Activated effector memory CD4-positive, alpha-beta T cell treated with anti-CD3 and anti-CD28 coated beads, Interleukin-2, amount 50 U/mL, for 16 hours (primary cell): Measurements from ENCODE around the gene BTBD8.

Experiments
- DNase-seq: peaks from one replicate; pipeline ENCODE4 v3.0.0-alpha.2; 2020

BTBD8 gene

GRCh38 chr1:92194511-92194910, 114.4 kb downstream of the BTBD8 start:
- no peak for DNase-seq

- DNase-seq: no peak
Measured at GRCh38 chr1:92201973-92202372, 121.8 kb downstream of the BTBD8 start.

GRCh38 chr1:92203105-92203504, 123.0 kb downstream of the BTBD8 start:
- DNase-seq: no peak

- DNase-seq: no peak
Measured at GRCh38 chr1:92210701-92211100, 130.6 kb downstream of the BTBD8 start.

DNA sequence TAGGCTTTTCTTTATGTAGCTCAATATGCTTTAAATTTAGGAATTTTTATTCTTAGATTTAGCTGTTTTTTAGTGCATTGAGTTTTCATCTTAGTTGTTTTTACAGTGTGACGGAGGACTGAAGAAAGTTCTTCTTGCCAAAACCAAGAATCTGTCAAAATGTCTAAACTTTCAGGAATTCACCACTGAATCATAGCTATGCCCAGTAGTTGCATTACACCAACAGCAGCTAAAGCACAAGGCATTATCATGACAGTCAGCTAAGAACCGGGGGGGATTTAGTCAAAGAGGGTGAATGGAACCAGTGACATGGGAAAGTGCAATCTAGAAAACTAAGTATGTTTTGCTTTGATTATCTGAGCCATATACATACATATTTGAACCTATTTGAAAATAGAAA, 131.0 kb downstream of the BTBD8 start:
- no peak for DNase-seq

DNA sequence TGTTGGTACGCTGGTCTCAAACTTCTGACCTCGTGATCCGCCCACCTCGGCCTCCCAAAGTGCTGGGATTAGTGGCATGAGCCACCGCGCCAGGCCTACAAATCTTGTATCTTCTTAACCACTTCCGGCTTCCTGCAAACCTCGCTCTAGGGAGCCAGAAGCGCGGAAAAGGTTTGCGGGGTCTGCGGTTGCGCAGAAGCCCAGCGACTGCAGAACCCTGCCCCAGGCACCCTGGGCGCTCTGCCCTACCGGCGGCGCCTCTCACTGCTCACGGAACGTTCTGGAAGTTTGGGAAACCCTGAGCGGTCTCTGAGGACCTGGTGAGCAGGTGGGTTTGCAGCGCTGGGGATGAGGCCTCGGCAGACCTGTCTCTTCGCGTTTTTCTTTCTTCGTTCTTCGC, 137.6 kb downstream of the BTBD8 start, which contains the start of gene C1orf146:
Gene C1orf146 (plus strand): TSS at position 195 of the 400 bp plus-strand sequence. CDS start 13,506 bp downstream, outside the sequence.
- DNase-seq: no peak

DNA sequence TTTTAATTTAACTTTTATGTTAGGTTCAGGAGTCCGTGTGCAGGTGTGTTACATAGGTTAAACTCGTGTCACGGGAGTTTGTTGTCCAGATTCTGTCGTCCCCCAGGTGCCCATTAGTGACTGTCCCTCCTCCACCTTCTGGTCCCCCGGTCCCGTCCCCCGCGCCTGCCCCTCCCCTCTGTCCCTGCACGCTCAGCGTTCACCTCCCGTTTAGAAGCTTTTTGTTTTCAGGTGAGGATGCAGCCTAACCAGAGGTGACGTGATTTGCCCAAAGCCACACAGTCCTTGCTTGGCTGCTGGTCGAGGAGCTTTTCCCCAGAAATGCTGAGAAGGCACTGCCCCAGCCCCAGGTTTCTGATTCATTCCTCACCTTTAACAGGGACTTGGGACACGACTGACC, 138.4 kb downstream of the BTBD8 start:
- no peak for DNase-seq

DNA sequence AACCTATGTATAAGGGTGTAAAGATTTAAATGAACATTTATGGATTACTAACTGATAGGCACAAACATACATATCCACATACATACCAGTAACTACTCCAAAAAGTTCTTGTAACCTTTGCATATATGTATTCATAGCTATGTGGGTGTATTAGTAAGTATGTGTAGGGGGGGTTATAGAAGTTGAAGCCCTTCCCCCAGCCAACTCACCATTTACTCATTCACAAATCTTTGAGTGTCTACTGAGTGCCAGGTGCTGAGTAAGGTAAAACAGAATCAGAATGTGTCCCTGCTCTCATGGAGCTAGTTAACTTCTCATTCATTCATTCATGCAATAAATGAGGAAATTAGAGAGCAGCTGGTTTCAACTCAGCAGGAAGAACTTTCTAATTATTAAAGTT, 138.9 kb downstream of the BTBD8 start:
- no peak for DNase-seq

DNA sequence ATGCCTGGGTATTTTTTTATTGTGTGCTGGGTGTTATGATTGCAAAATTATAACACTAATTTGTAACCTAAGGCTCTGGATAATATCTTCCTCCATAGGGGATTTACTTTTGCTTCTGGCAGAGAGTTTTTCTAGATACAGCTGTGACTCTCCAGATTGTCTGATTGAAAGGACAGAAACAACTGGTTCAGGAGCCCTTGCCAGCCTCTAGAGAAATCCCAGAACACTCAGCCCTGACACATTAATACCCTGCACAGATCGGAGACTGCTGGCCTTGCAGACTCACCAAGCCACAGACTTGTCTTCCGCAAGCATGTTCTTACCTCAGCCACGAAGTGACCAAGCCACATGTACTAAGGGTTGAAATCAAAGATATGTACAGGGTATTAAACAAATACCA, 148.3 kb downstream of the BTBD8 start:
- DNase-seq: no peak

- no peak for DNase-seq
Measured at GRCh38 chr1:92230736-92231135, 150.6 kb downstream of the BTBD8 start.
